GM12892 (cell line): Measurements from ENCODE around the gene HNRNPUL1.

Experiments used
- POLR2A ChIP-seq: IDR thresholded peaks from 2 replicates; pipeline ENCODE4 v1.6.1; 2011; ENCODE audit warnings: low read depth, low read length, control low read depth
- TAF1 ChIP-seq: IDR thresholded peaks from 2 replicates; pipeline ENCODE4 v1.6.1; 2011; ENCODE audit warnings: low read depth, mild to moderate bottlenecking, control low read depth, low read length, borderline replicate concordance

DNA sequence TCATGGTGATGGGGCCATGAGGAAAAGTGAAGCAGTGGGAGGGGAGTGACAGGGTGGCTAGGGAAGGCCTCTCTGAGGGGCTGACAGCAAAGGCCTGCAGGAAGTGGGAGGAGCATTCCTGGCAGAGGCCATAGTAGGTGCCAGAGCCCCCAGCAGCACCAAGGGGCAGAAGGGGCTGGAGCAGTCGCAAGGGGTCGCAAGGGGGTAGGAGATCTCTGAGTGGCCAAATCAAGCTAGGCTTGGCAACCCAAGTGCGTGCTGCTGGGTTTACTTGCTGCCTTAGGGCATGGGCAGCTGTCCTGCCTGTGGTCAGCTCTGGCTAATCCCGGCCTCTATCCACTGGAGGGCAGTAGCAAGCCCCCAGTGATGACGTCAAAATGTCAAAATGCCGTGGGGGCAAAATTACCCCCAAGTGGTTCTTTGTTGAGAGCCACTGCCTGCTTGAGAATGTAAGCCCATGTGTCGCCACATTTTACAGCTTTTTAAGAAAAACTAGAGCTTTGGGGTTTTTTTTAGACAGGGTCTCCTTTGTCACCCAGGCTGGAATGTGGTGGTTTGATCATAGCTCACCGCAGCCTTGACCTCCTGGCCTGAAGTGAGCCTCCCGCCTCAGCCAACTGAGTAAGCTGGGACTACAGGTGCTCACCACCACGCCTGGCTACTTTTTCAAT is 57.6 kb downstream of the HNRNPUL1 start:
- TF ChIP-seq POLR2A (0 out of 2 replicates have a peak, but pooled peaks have one; percentile 10), TAF1 (no peak)
